HG02759 (cell line): ENCODE measurements around the gene HOXB6.
A peak's percentile ranks its signal among the peaks of the same experiment; 100 is the strongest.

Experiments used
- ATAC-seq: cut with Tn5 transposase; IDR thresholded peaks from one replicate; pipeline ENCODE4 v1.9.1; 2021; ENCODE audit warnings: mild to moderate bottlenecking, moderate library complexity; ENCODE audit not compliant: unreplicated experiment

The HOXB6 gene

DNA sequence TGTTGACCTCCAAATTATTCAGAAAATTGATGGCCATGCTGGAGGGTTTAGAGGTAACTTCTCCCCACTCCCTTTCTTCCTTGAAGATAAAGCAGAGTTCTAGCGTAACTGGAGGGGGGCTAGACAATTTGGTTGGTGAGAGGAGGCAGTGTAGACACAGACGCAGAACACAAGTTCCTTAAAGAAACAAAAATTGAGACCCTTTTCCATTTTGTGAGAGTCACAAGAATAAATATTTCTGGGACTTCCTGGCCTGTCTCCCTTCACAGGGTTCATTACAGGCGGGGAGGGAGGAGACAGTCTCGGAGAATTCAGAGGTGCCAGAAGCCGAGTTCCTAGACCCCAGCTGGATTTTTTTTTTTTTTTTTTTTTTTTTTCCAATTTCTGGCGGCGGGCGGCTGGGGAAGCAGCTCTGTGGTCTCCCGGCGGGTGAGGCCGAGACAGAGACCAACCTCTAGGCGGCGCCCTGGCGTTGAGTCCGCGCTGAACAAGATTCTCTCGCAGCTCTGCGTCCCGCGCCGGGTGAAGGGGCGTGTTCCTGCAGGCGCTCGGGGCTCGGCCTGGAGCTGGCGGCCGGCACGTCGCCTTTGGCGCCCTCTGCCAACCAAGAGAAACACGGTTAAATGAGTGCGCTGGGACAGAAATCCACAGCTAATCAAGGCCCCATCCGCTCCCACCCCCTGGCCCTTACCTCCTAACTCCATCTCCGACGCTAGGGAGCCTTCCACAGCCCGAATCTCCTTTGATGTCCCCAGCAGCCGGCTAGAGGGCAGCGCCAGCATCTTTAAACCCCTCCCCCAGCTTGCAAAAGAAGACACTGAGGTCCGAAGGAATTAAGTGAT is 31.6 kb upstream of the HOXB6 start:
- no peak for ATAC-seq

DNA sequence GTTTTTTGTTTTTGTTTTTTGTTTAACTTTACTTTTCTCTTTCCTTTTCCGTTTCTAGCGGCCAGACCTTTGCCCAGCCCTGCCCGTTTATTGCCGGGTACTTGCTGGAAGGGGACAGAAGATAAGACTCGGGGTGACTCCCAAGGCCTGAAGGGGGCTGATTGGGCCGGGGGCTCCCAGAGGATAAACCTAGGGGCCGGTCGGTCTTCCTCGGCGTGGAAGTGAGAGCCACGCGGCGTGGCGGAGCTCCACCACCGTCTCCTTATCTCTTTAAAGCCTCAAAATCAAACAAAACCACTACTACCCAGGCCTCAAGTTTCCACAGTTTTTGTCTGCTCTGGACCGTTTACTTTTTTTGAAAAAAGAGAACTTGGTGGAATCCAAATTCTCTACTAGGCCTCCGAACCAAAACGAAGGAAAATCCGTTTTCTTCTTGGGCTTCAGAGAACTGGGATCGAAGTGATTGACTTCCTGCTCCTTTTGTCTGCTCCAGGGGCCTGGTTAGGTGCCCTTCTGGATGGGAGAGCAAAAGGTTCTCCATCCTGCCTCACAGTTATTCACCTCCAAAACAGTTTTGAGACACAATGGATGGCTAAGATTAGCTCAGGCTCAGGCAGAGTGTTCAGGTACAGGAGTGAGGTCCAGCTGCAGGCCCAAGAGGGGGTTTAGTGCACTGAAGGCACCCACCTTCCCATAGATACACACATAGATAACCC is 29.9 kb upstream of the HOXB6 start:
- ATAC-seq = no peak

- ATAC-seq = no peak
Measured at GRCh38 chr17:48633266-48633677, 28.5 kb upstream of the HOXB6 start.

GRCh38 chr17:48632579-48633265 is 27.9 kb upstream of the HOXB6 start:
- no peak for ATAC-seq

- no peak for ATAC-seq
Measured at GRCh38 chr17:48631693-48632578, 27.1 kb upstream of the HOXB6 start.

DNA sequence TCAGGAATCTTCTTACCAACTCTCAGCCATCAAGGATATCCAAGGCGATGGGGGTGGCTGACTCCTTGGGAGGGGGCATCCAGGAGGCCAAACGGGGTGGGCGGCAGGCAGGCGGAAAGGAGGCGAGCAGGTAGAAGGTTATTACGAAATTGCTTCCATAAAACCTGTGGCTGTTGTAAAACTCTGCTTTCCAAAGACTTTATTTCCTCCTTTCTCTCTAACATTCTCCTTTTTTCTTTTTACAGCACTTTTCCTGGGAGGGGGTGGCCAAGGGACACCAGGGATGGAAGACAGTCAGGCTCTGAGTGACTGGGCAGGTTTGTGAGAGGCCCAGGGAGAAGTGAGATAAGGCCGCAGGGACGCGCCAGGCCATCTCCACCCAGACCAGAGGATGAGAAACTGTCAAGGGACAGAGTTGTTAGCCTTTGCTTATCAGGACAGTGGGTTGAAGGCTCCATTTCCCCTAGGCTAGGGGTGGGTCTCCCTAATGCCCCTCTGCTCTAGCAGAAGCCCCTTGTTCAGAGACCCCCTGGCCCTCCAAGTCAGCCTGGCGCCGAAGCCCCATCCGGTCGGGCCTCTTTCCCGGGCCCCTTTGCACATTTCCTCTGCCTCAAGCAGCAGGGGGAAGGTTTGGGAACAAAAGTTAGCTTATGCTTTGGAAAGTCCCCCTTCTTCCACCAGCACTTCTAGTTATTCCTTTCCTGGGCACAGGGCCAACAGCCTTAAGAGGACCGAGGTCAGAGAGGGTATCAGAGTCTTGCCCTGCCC is 26.3 kb upstream of the HOXB6 start:
- no peak for ATAC-seq

DNA sequence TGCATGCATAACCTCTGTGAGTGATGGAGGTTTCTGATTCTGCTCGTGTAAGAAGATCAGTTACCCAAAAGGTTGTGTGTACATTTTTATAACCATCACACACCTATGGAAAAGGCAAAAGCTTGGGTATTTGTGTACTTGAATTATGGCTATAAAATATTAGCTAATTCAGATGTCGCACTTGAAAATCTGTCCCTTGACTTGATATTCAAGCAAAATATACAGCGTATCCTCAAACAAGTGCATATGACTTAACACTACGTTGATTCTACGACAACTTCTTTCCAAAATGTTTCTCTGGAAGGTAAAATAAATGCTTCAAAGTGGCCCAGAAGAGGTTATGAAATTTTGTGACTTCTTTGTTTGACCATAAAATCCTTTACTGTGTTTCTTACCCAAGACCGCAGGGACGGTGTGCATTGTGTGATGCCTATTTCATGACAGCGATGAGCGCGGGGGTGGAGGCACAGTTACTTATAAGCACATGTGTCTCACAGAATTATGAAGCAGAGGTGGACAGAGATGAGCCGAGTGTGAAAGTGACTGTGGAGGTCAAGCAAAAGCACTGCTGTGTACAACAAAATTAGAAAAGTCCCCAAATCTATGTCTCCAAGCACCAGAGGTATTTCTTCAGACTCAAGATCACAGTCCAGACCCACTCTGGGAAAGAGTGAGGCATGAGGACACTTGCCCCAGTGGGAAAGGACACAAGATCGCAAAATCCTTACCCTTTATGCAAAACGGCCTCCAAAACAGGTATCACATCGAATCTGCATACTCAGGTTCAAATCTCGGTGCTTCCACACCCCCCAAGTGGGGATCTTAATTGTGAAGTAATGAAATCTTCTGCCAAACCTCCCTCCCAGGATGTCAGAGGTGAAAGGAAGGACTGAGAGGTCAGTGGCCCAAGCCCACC is 25.5 kb upstream of the HOXB6 start:
- no peak for ATAC-seq

DNA sequence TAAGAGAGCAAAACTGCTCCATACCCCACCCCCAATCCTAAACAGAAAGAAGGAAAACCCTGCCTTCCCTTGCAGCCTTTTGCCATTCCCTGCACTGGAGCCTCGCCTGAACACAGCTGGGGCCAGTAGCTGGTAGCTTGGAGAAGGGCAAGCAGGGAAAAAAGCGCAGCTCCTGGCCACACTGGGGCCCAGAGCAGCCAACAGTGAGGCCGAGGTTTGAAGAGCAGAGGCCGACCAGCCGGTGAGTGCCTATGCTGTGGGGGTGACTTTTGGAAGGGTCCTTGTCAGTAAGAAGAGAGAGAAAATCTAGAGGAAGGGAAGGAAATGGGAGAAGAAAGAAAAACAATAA is 24.6 kb upstream of the HOXB6 start:
- no peak for ATAC-seq

DNA sequence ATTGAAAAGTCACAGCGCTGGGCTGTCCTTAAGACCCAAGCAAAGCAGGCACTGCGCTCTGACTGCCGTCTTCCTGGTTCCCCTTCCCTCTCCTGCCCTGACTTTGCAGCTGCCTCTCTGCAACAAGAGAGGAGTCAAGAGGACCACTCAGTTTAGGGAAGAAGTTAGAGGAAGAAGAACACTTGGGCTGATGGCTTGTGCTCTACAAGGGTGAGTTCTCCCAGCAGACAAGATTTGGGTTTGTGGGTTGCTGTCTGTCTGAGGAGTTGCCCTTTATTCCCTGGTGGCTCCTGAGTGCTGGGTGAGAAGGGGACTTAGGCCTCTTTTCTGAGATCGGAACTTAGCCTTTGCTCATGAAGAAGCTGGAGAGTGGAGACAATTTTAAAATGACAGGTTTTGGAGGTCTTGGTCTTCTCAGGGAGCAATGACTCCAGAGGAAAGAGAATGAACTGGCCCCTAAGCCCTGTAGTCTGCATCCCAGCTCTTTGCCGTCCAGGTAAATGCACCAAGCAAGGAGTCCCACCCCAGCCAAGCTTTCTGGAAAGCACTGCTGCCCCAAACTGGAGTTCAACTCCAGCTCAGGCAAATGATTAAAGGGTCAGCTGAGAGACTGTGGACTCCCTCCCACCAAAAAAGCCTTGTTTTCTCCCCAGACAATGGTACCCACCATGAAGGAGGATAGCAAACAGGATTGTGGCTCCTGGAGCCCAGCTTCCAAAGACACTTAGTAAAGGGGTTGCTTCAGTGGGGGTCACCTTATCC is 24.0 kb upstream of the HOXB6 start:
- no peak for ATAC-seq

DNA sequence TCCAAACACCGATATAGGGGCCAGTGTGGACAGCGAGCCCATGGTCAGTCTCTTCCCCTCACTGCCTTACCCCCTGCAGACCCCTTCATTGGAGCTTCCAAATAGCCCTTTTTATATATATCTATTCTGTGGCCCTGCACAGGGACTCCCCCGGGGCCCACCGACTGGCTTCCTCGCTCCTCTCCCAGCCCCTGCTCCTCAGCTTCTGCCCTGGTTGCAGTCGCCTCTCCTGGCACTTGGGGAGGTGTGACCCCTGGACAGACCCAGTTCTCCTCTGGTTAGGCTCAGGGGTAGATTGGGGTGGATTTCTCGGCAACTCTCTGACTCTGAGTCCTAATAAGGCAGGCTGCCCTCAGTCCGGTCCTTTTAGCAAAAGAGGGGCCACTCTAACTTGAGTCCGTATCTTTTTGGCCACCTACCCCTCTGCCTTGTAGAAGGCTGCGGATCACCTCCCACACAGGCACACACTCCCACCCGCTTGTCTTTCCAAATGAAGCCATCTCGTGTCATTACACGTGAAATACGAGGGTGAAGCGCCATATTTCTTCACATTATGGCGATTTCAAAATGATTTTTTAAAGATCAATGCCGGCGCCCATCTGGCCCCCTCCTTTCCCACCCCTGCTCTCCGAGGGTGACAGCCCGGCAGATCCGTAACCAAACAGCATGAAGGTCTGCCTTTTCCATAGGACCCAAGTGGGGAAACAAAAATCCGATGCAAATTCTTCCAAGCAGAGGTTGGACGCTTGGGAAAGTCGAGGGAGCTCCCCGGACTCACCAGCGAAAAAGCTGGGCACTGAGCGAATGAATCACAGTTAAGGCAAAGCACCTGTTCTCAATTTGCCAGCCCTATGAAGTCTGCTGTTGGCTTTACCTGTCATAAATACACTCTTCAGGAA is 23.1 kb upstream of the HOXB6 start:
- ATAC-seq = no peak

DNA sequence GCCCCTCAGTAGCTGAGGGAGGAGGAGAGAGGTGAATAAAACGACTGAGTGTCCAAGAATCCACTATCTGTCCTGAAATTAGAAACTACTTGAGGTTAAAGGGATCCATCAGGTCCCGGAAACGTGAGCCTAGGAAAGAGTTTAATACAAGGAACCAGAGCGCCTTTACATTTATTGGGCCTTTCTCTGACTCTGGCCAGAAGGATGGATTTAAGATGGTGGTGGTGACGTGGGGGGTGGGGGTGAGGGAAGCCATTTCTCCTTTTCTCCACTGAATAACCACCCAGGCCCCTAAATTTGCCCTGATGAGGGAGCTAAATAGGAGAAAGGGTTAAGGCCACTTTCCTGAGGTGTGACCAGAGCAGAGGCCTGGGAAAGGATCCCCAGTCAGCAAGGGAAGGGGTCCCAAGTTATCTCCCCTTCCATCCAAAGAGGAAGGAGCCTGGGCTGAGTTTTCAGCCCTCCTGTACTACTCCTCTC is 22.4 kb upstream of the HOXB6 start:
- no peak for ATAC-seq

DNA sequence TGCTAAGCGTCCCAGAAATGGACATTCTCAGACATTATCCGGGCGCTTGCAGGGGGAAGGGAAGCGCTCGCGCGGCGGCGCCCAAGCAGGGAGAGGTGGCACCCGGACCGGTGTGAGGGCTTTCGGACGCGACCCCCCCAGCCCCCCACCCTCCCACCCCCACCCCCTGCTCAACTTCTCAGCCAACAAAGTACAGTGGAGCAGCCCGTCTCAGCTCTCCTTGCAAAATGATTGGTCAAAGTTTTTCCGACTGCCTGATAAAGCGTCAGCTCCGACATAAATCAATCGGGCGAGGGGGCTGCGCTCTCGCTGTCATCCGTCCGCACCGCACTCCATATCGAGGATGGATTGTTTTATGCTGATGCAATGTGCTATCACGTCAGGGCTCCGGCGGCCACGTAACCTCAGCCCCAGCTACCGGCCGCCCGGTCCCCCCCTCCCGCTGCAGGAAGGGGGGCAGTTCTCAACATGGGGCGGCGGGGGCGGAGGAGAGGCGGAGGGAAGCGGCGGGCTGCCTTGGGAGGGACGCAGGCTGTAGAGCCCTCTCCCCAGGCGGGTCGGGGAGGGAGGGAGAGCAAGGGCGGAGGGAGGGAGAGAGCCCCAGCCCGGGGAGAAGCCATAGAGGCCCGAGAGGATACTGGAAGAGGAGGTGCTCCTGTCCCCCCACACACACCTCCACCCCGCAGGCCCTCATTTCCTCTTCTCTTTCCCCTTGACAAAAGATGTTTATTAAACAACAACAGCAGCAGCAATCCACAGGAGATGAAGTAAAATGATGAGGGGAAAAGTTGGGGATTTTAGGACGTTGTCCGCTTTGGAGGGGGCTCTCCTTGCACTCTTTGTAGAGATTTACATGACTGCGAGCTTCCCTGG is 21.7 kb upstream of the HOXB6 start, which contains the start of gene HOXB9:
Gene HOXB9 (minus strand): TSS at position 114 of the 873 bp plus-strand sequence. CDS start 89 bp downstream, at position 25.
- ATAC-seq = no peak

- peak; percentile 39 for ATAC-seq
Measured at GRCh38 chr17:48625495-48626244, 20.9 kb upstream of the HOXB6 start.

- ATAC-seq = peak; percentile 19
Measured at GRCh38 chr17:48624544-48625494, 20.0 kb upstream of the HOXB6 start.
